HepG2 (cell line): ENCODE measurements around the gene CRYZ.

Source experiments
- ATF2 ChIP-seq: sonication (generic); formaldehyde crosslinking; IDR thresholded peaks from 2 replicates; pipeline ENCODE4 v1.4.0; 2020; ENCODE audit warnings: missing genetic modification reagents
- CTCF ChIP-seq: sonication (generic); formaldehyde crosslinking; IDR thresholded peaks from 2 replicates; pipeline ENCODE4 v1.5.0; 2020; ENCODE audit warnings: mild to moderate bottlenecking, missing genetic modification reagents, moderate library complexity
- EZH2 ChIP-seq: conservative IDR thresholded peaks from 2 replicates; pipeline ENCODE4 v1.6.1; 2012; ENCODE audit warnings: mild to moderate bottlenecking, low read depth, low read length, moderate library complexity
- GABPA ChIP-seq, 2 experiments: IDR thresholded peaks; 2 replicates each; pipeline ENCODE4 v1.6.1; 2011 to 2016; ENCODE audit warnings: low read depth in 2 of 2, low read length in 1 of 2, missing biosample characterization in 1 of 2, missing genetic modification characterization in 1 of 2
- HNF4G ChIP-seq, 2 experiments: sonication (generic) in 1 of 2; formaldehyde crosslinking in 1 of 2; IDR thresholded peaks; 2 replicates each; pipeline versions ENCODE4 v1.4.0 to v1.6.1; 2011 to 2020; ENCODE audit warnings: borderline replicate concordance in 2 of 2, low read depth in 2 of 2, mild to moderate bottlenecking in 2 of 2, low read length in 1 of 2, missing genetic modification reagents in 1 of 2, moderate library complexity in 1 of 2
- HOXA3 ChIP-seq: sonication (generic); formaldehyde crosslinking; IDR thresholded peaks from 2 replicates; pipeline ENCODE4 v1.5.0; 2020; ENCODE audit warnings: missing genetic modification reagents
- JUND ChIP-seq: sonication (generic); formaldehyde crosslinking; IDR thresholded peaks from 2 replicates; pipeline ENCODE4 v1.8.0; 2022; ENCODE audit warnings: mild to moderate bottlenecking, missing genetic modification reagents
- RBFOX2 ChIP-seq: fragments of 200-400 bp; formaldehyde crosslinking; IDR thresholded peaks from 2 replicates; pipeline ENCODE4 v1.6.1; 2017; ENCODE audit warnings: low read depth, mild to moderate bottlenecking, low read length
- ZSCAN21 ChIP-seq: sonication (generic); formaldehyde crosslinking; IDR thresholded peaks from 2 replicates; pipeline ENCODE4 v1.8.0; 2022; ENCODE audit warnings: mild to moderate bottlenecking, missing genetic modification reagents, moderate library complexity, borderline replicate concordance
- TF ChIP-seq, protein P1 (sequence below): sonication (generic); formaldehyde crosslinking; IDR thresholded peaks from 2 replicates; pipeline ENCODE4 v1.5.0; 2020; ENCODE audit warnings: missing genetic modification reagents

- TF ChIP-seq HNF4G (IDR thresholded peaks at IDR 0.05; ENCODE audit: borderline replicate concordance, low read depth, low read length) (no peak), HNF4G (CRISPR knock-in tag; IDR thresholded peaks at IDR 0.05; ENCODE audit: borderline replicate concordance, low read depth) (no peak), ATF2 (CRISPR knock-in tag) (no peak), GABPA (IDR thresholded peaks at IDR 0.05; ENCODE audit: low read depth, low read length) (no peak), GABPA (CRISPR knock-in tag; IDR thresholded peaks at IDR 0.05; ENCODE audit: low read depth) (no peak), CTCF (CRISPR knock-in tag) (no peak), RBFOX2 (no peak), HOXA3 (CRISPR knock-in tag) (no peak), ZSCAN21 (CRISPR knock-in tag) (no peak), EZH2 (no peak), JUND (no peak)
- TF ChIP-seq, protein P1, sequence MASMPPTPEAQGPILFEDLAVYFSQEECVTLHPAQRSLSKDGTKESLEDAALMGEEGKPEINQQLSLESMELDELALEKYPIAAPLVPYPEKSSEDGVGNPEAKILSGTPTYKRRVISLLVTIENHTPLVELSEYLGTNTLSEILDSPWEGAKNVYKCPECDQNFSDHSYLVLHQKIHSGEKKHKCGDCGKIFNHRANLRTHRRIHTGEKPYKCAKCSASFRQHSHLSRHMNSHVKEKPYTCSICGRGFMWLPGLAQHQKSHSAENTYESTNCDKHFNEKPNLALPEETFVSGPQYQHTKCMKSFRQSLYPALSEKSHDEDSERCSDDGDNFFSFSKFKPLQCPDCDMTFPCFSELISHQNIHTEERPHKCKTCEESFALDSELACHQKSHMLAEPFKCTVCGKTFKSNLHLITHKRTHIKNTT (CRISPR knock-in tag) = no peak
Observed at GRCh38 chr1:74684301-74684700, 48.5 kb downstream of the CRYZ start.
